ENCODE measurements around the gene ERFL.

DNA sequence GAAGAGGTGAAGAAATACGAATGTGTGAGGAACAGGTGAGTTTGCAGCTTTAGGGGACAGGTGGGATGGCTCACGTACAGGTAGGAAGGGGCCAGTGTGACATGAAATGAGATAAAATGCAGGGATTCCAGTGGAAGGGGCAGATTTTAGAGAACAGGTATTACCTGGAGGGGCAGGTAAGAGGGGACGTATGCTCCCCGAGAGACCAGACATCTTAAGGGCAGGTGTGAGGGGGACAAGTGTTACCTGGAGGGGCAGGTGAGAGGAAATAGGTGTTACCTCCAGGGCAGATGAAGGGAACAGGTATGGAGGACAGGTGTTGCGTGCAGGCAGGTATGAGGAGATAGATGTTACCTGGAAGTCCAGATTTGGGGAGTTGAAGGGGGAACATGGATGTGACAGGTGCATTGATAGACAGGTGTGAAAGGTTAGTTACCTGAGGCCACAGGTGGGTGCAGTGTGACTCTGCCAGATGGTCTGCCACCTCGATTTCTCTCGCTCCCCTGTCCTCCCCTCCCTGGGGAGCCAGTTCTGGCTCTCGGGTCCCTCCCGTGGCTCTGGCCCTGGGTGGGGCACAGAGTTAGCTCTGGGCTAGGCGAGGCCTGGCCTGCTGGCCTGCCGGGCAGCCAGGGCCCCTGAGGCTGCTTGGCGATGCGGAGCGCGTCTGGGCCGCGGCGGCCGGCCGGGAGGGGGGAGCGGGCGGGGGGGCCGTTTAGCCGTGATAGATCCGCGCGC, 2.1 kb downstream of the ERFL start:
- TF ChIP-seq, protein P1, sequence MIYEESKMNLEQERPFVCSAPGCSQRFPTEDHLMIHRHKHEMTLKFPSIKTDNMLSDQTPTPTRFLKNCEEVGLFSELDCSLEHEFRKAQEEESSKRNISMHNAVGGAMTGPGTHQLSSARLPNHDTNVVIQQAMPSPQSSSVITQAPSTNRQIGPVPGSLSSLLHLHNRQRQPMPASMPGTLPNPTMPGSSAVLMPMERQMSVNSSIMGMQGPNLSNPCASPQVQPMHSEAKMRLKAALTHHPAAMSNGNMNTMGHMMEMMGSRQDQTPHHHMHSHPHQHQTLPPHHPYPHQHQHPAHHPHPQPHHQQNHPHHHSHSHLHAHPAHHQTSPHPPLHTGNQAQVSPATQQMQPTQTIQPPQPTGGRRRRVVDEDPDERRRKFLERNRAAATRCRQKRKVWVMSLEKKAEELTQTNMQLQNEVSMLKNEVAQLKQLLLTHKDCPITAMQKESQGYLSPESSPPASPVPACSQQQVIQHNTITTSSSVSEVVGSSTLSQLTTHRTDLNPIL (CRISPR knock-in tag; IDR thresholded peaks at IDR 0.05; ENCODE audit: low read depth) = no peak
- TF ChIP-seq CSDC2 (CRISPR knock-in tag; IDR thresholded peaks at IDR 0.05) (no peak), ARNTL (CRISPR knock-in tag; IDR thresholded peaks at IDR 0.05; ENCODE audit: borderline replicate concordance, low read depth) (no peak), TOX (CRISPR knock-in tag; IDR thresholded peaks at IDR 0.05; ENCODE audit: borderline replicate concordance) (no peak), ZFP30 (CRISPR knock-in tag; IDR thresholded peaks at IDR 0.05) (no peak), RARB (CRISPR knock-in tag; IDR thresholded peaks at IDR 0.05) (no peak), ESRRG (CRISPR knock-in tag; IDR thresholded peaks at IDR 0.05) (no peak), TCF4 (CRISPR knock-in tag; IDR thresholded peaks at IDR 0.05; ENCODE audit: borderline replicate concordance) (no peak), OSR1 (CRISPR knock-in tag; IDR thresholded peaks at IDR 0.05) (no peak), ISL1 (CRISPR knock-in tag; IDR thresholded peaks at IDR 0.05) (no peak), ZFP3 (CRISPR knock-in tag; IDR thresholded peaks at IDR 0.05) (no peak)
- TF ChIP-seq, protein P2, sequence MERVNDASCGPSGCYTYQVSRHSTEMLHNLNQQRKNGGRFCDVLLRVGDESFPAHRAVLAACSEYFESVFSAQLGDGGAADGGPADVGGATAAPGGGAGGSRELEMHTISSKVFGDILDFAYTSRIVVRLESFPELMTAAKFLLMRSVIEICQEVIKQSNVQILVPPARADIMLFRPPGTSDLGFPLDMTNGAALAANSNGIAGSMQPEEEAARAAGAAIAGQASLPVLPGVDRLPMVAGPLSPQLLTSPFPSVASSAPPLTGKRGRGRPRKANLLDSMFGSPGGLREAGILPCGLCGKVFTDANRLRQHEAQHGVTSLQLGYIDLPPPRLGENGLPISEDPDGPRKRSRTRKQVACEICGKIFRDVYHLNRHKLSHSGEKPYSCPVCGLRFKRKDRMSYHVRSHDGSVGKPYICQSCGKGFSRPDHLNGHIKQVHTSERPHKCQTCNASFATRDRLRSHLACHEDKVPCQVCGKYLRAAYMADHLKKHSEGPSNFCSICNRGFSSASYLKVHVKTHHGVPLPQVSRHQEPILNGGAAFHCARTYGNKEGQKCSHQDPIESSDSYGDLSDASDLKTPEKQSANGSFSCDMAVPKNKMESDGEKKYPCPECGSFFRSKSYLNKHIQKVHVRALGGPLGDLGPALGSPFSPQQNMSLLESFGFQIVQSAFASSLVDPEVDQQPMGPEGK (CRISPR knock-in tag; IDR thresholded peaks at IDR 0.05; ENCODE audit: borderline replicate concordance) = no peak

Data from SK-N-SH treated with all-trans-retinoic acid at 6 μM for 48 hours (cell line).